ENCODE results near the gene SULT1C3.

The SULT1C3 gene

DNA sequence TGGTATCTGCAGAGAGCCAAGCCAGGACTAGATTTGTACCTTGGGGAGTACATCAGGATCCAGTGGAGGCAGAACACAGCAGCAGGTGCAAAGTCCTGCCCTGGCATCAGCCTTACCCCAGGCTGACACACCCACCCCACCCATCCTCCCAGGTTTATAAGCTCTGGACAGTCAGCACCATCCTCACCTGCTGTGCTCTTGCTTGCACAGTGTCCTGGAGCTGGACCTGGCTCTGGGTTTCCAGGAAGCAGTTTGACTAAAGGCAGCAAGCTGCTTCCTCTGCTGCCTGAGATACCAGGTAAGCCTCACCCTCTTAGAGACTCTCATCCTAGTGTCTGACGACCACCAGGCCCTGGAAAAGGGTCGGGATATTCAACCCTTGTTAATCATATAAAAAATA, at the start of gene SULT1C3:
TSS of gene SULT1C3 (plus strand) at position 183 of the 400 bp plus-strand sequence. CDS start 7,227 bp downstream, outside the sequence.
- no peak for DNase-seq (ENCODE audit: low read depth in 4 of 4, low spot score in 1 of 4)

DNA sequence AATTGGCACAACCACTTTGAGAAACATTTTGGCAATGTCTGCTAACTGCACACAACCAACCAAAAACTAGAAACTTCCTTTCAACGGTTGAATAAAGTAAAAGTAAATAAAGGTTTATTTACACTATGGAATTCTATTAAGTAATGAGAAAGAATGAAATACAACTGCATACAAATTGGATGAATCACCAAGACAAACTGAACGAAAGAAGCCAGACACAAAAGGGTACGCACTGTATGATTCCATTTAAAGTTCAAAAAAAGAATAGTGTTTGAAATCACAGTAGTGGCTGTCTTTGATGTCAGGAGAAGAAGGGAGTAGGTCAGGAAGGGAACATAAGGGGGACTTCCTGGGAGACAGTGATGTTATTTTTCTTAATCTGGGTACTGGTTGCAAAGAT, 46.5 kb upstream of the SULT1C3 start:
- DNase-seq (ENCODE audit: low read depth in 4 of 4, low spot score in 1 of 4): no peak

DNA sequence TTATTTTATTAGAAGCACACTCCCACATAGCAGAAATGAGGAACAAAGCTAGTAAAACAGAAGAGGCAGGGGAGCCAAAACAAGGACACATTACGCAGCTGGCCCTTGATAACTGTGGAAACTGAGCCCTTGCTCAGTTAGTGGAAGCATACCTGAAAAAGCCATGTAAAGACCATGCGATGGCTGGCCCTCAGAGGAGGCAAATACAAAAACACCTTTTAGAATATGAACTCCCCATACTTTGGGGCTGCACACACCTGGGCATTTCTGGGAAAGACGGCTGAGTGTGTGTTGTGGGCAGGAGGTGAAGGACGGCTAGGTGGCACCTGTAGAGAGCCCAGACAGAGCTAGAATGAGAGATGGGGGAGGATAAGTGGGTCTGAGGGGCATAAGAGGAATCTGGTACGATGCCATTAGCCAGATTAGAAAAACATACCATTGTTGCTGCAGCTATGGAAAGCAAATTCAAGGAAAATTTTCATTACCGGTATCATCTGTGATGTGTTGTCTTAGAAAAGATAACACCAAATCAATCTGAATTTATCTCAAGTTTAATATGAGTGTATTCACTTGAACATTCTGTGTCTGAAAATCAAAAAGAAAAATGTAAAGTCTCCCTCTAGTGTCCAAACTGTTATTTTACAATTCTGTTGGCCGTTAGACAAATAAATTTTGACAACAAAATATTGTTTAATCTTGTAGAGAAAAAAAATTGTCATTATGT, 45.2 kb upstream of the SULT1C3 start:
- DNase-seq (ENCODE audit: low read depth in 4 of 4, low spot score in 1 of 4): no peak

DNA sequence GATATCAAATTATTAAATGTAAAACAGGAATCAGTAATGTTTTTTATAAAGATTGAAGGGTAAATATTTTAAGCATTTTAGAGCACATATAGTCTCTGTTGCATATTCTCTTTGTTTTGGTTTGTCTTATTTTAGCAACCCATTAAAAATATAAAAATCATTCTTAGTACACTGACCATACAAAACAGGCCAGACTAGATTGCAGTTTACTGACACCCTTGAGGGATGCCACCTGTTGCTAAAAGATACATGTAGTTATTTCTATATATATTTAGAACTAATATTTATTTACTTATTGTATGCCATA, 44.7 kb upstream of the SULT1C3 start:
- DNase-seq (ENCODE audit: low read depth in 4 of 4, low spot score in 1 of 4): no peak

DNA sequence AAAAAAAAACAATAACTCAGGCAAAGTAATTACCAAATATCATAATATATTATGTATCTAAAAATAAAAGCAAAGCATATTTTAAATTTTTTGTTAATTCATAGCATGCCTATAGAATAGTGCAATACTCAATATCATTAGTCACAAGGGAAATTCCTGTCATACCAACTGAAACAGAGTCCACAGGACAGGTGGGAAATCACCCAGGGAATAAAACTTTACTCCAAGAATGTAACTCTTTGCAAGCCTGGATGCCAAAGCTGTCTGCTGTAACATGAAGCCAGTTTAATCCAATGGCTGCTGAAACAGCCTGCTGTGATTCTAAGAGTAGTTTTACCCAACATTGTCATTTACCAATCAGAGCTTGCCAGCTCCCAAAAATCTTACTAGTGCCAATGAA, 40.0 kb upstream of the SULT1C3 start:
- no peak for DNase-seq (ENCODE audit: low read depth in 4 of 4, low spot score in 1 of 4)

DNA sequence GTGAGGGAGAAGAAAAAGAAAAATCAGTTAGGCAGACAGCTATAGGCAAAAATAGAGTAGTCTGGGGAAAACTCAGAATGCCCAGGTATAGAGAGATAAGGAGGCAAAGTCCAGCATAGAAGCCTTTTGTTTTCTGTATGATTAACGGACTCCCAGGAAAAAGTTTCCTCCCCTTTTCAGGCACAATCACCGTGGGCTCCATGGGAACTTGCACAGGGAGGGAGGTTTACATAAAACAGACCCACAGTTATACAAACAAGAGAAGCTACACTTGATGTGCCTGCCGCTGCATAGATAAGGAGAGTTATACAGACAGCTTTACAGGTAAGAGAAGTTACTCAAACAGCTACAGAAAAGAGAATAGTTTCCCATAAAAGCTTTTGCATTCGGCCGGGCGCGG, 39.2 kb upstream of the SULT1C3 start:
- no peak for DNase-seq (ENCODE audit: low read depth in 4 of 4, low spot score in 1 of 4)

DNA sequence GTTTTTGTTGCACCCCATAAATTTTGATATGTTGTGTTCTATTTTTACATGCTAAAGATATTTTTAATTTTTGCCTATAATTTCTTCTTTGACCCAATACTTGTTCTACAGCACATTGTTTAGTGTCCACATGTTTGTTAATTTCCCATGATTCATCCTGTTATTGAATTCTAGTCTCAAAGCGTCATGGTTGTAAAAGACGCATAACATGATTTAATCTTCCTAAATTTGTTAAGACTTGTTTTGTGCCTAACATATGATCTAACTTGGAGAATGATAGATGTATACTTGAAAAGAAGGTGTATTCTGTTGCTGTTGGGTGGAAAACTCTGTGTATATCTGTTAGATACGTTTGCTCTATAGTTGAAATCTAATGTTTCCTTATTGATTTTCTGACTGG, 27.1 kb upstream of the SULT1C3 start:
- DNase-seq (ENCODE audit: low read depth in 4 of 4, low spot score in 1 of 4): no peak

DNA sequence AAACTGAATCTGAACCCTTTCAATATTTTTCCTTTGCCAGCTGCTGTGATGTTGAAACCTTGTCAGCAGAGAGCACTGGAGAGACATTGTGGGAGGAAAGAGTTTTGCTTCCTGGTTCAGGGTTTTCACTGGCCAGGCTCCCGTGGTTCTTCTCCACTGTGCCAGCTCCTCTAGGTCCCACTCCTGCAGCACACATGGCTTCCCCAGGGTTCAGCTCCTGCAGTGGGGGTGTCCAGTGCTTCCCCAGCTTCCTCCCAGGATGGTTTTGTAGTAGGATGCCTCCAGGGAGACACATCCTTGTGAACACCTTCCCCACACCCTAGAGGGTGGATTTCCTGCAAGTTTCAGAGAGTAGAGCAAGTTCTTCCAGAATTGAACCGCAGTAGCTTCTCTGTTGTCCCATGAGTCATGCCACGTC, 24.0 kb upstream of the SULT1C3 start:
- DNase-seq (ENCODE audit: low read depth in 4 of 4, low spot score in 1 of 4): no peak

DNA sequence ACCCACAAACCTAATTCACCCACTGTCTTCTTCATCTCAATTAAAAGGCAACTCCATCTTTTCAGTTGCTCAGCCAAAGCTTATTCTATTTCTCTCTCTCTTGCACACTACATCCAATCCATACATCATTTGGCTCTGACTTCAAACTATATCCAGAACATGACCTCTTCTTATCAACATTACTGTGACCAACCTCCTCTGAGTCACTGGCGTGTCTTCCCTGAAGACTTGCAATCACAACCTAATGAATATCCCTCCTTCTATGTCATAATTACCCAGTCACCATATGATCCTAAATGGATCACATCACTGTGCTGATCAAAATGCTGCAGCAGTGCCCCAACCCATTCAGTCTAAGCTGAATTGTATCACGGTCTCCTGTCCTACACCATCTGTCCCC, 22.6 kb upstream of the SULT1C3 start:
- DNase-seq (ENCODE audit: low read depth in 4 of 4, low spot score in 1 of 4): no peak

DNA sequence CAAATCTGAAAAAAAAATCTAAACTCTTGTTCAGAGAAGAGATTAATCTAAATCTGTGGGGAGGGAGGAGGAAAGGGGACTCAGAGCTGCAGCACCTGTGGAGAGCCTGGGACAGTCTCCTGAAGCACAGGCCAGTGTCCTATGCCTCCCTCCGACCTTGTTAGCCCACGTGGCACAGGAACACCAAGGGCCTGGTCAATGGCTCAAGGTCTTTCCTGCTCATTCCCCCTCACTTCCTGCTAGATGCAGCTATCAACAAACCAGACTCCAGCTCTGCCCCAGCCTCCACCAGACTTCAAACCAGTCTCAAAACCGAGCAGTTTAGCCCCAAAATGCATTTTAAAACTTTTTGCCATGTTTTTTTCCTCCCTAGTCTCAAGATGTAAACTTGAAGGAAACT, 20.1 kb upstream of the SULT1C3 start:
- no peak for DNase-seq (ENCODE audit: low read depth in 4 of 4, low spot score in 1 of 4)

DNA sequence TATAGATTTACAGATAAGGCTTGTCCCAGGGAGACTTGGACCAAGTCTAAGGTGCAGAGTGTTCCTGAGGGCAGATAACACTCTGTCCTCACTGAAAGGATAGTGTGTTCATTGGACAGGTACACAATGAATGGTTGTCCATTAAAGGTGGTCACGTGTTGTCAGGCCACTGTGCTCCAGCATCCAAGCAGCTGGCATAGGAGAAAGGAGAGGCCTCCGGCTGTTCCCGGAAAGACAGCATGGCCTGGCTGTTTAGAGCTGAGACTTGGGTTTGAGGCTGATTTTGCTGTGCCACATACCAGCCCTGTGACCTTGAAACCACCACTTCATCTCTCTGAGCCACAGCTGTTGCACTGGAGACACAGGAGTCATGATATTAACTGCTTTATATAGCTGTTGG, 19.6 kb upstream of the SULT1C3 start:
- DNase-seq (ENCODE audit: low read depth in 4 of 4, low spot score in 1 of 4): no peak

DNA sequence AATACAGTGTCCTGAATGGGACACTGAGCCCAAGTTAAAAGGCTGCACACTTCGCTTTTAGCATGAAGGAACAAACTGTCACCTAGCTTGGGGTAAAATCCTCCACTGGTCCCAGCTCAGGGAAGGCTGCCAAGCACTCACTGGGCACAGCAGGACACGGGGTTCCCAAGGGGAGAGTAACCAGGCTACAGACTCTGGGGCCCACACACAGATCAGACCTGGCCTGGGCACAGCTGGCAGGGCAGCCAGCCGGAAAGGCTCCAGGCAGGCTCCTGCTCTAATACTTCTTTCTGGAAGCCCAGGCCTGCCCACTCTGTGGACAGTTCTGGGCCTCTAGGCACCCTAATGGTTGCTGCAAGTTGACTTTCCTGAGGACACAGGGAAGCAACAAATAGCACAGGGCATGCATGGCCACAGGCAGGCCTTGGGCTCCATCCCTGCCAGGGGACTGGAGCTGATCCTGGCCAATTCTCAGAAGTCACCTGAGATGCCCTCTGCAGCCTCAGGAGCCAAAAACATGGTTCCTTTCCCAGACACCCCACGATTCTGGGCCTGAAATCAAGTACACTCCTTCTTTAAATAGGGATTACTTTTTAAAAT, 18.7 kb upstream of the SULT1C3 start:
- DNase-seq (ENCODE audit: low read depth in 4 of 4, low spot score in 1 of 4): no peak

DNA sequence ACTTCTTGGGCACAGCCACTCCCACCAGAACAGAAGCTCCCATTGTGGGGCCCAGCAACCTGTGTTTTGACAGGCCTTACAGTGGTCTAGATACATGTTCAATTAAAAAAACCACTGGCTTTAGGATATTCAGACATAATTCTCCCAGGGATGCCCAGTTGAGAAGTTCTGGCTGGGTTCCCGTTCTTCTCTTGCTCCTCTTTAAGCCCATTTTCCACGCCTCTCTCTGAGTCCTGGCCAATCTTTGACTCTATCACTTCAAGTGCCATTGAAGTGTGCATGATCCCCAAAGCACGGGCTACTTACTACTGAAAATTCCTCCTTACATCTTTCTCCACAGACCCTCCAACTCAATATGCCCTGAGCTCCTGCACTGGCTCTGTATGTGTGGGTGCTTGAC, 17.5 kb upstream of the SULT1C3 start:
- DNase-seq (ENCODE audit: low read depth in 4 of 4, low spot score in 1 of 4): no peak

DNA sequence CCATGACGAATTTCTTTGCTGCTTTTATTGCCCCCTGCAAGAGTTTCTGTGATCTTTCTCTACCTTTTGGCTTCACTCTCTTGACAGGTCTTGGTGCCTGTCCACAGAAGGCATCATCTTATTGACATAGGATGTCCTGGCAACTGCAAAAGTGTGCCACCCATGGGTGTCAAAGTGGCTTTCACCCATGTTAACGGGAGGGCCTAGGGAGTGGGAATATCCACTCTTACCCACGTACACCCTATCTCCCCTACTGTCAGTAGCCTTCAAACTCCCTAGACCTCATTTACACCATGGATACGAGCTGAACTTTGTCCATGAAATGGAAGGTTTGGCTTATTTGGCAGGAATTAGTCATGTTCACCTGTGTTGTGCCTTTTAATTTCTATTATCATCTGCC, 16.2 kb upstream of the SULT1C3 start:
- DNase-seq (ENCODE audit: low read depth in 4 of 4, low spot score in 1 of 4): no peak

DNA sequence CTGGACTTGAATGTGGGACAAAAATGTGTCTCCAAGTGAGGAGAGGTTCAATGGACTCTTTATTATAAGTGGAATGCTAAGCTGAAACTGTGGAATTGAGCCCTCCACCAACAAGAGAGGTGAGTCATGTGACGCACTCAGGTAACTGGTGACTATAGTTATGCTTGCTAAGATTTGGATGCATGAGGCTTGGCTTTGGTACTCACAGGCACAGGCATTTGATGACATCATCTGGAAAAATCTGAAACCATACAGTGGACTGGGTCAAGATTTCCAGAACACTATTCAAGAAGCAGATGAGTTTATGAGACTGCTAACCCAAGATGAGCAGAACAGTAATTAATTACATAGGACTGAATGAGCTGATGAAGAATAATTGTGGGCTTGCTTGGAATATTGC, 15.7 kb upstream of the SULT1C3 start:
- DNase-seq (ENCODE audit: low read depth in 4 of 4, low spot score in 1 of 4): no peak

DNA sequence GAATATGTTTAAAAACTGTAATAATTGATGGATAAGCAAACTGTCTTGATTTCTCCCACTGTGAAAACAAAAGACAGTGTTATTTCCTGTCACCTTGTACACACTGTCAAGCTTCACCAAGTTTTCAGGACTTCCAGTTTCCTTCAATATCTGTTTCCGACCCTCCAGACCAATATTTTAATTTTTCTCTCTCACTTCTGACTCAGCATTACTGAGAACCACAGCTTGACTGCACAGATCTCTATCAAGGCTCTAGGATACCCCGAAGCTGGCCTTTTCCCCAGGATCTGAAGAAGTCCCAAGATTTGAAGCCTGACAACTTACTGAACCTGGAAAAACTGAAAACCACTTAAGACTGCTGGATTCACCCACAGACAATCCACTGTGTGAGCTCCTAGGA, 13.2 kb upstream of the SULT1C3 start:
- DNase-seq (ENCODE audit: low read depth in 4 of 4, low spot score in 1 of 4): no peak

DNA sequence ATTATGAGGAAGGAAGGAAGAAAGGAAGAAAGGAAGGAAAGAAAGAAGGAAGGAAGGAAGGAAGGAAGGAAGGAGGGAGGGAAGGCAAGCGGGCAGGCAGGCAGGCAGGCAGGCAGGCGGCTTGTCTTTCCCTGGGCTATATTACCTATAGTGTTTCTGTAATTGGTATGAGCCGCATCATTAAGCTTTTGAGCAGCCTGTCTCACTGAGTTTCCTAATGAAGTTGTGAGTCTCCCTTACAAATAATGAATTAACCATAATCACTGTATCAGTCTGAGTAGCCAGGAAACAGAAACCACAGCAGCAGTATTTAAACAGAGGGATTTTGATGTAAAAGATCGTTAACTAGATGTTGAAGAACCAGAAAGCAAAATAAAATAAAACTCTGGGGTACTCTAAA, 11.8 kb upstream of the SULT1C3 start:
- no peak for DNase-seq (ENCODE audit: low read depth in 4 of 4, low spot score in 1 of 4)

DNA sequence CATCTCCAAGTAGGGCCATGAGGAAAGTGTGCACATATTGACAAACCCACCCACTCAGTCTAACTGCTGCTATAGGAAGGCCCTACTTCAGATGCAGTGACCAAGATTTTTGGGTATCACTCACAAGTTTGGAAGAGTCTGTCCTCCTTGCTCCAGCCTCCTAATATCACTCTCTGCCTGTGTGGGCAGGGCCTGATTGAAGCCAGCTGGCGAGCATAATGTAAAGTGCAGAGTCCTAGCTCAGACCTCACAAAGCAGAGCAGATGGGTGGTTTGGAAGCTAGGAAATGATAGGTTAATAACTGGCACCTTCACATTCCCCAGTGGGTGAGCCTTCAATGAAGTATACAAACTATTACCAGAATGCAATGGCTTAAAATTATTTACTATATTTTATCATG, 11.2 kb upstream of the SULT1C3 start:
- DNase-seq (ENCODE audit: low read depth in 4 of 4, low spot score in 1 of 4): no peak

DNA sequence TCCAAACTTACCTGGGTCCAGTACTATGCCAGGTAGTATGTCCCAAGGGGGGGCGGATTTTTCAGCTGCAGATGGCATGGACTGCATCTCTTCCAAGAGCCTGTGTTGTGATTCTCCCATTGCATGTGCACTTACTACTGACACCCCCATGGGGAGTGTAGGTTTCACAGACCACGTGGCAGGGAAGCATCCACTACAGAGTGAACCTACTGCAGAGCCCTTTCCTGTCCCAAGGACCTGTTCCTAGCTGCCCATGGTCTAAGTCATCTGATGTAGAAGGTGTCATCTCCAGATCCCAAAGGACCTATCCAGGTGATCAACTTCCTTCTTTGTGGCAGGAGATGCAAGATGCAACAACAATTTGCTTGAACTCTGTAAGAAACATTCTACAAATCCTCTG, 9.9 kb upstream of the SULT1C3 start:
- DNase-seq (ENCODE audit: low read depth in 4 of 4, low spot score in 1 of 4): no peak

DNA sequence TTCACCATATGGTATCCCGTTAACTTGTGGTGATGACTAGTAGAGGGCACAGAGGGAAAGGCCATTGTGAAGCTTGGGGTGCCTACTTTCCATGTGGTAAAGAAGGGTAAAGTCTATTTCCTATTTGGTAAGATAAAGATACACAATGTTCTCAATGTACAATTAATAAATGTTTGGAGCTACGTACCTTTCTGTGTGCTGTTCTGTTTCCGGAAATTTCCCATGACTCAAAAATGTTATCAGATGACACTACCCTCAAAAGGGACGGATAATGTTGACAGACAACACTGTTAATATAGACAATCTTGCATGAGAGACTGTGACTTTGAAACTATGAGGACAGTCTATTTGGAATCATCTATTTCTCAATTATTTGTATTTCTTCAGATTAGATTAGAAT, 4.2 kb upstream of the SULT1C3 start:
- DNase-seq (ENCODE audit: low read depth in 4 of 4, low spot score in 1 of 4): no peak

DNA sequence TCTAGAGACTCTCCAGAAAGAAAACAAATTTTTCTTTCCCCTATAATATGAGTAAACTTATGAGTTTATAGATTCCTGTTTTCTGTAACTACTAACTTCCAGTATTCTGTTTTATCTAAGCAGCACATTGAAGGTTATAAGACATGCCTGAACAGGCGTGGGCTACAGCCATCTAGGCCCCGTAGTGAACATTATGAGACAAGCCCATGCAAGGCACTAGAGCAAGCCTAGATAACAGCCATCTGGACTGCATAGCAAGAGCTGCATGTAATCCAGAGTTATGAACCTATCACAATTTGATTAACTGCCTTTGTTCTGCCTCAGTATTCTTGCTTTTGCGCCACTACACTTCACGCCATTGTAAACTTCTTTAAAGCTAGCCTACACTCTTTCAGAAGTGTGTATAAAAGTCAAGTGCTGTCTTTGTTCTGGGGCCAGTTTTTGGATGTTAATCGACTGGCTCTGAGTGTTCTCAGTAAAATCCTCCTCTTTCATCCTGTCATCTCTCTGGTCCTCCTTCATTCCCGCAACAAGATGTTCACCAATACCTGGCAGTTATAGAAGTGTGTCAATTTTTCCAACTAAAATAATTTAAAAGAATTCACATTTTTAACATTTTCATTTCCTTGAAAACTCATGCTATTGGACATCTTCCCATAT, 3.0 kb upstream of the SULT1C3 start:
- DNase-seq (ENCODE audit: low read depth in 4 of 4, low spot score in 1 of 4): no peak

DNA sequence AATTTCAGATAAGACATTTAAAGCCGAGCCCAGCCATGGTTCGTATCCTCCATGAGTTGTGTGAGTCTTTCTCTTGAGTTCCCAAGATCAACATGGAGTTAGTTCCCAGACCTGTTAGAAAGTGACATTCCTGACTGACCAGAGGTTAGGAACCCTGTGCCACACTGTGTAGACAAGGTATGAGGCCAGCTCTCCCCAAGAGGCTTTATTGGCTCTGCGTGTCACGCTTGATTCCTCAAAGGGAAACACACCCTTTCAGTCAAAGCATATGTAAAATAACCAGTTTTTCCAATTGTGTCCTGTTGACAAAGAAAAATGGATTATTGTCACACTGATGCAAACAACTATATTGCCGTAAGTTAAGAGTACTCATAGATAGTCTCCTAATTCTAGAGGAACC, 1.2 kb downstream of the SULT1C3 start:
- no peak for DNase-seq (ENCODE audit: low read depth in 4 of 4, low spot score in 1 of 4)

DNA sequence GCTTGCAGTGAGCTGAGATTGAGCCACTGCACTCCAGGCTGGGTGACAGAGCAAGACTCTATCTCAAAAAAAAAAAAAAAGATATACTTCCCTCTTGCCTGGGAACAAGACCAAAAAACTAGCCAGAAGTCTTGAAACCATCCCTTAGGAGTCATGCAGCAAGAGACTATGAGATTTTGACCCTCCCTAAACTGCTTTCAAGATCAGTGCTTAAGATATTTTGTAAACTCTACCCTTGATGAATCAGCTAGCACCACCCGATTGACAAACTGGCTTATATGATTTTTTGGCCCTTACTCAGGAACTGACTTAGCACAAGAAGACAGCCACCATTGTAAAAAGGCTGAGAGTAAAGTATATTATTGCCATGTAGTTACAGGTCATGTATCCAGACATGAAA, 3.8 kb downstream of the SULT1C3 start:
- no peak for DNase-seq (ENCODE audit: low read depth in 4 of 4, low spot score in 1 of 4)

Measured in stimulated activated CD4-positive, alpha-beta T cell treated with anti-CD3 and anti-CD28 coated beads, Interleukin-1b, Interleukin-23, amount 100 ng/mL, for 24 hours (primary cell).